HS-27A (cell line): ENCODE measurements around the gene PBX1.
"Not testable (repeated sequence)": the region's sequence is repeated elsewhere in the genome, so short reads cannot be mapped to it uniquely, and the experiment has no call there.

Experiments used
- DNase-seq: peaks from one replicate; pipeline ENCODE4 v3.0.0-alpha.2; 2012; ENCODE audit warnings: low read depth, missing footprints

PBX1 gene

GRCh38 chr1:164590592-164590991, 31.6 kb downstream of the PBX1 start:
- DNase-seq, result no peak

- no peak for DNase-seq
Observed at GRCh38 chr1:164591858-164592257, 32.9 kb downstream of the PBX1 start.

- no peak for DNase-seq
Observed at GRCh38 chr1:164592634-164593033, 33.6 kb downstream of the PBX1 start.

GRCh38 chr1:164595212-164595611, 36.2 kb downstream of the PBX1 start:
- DNase-seq, result no peak

GRCh38 chr1:164596172-164596571, 37.2 kb downstream of the PBX1 start:
- no peak for DNase-seq

GRCh38 chr1:164598719-164599118, 39.7 kb downstream of the PBX1 start:
- DNase-seq, result no peak

GRCh38 chr1:164599272-164599671, 40.3 kb downstream of the PBX1 start:
- no peak for DNase-seq

GRCh38 chr1:164601399-164602100, 42.6 kb downstream of the PBX1 start:
- no peak for DNase-seq

- DNase-seq, result no peak
Observed at GRCh38 chr1:164602101-164602422, 43.1 kb downstream of the PBX1 start.

- DNase-seq, result no peak
Observed at GRCh38 chr1:164602480-164603093, 43.6 kb downstream of the PBX1 start.

GRCh38 chr1:164603805-164604204, 44.8 kb downstream of the PBX1 start:
- not testable (repeated sequence) for DNase-seq

GRCh38 chr1:164604541-164604940, 45.6 kb downstream of the PBX1 start:
- no peak for DNase-seq

- DNase-seq, result no peak
Observed at GRCh38 chr1:164605254-164606091, 46.5 kb downstream of the PBX1 start.

GRCh38 chr1:164607351-164607750, 48.4 kb downstream of the PBX1 start:
- no peak for DNase-seq

GRCh38 chr1:164608651-164609057, 49.7 kb downstream of the PBX1 start:
- DNase-seq, result no peak

GRCh38 chr1:164609089-164609488, 50.1 kb downstream of the PBX1 start:
- no peak for DNase-seq

- DNase-seq, result no peak
Observed at GRCh38 chr1:164610538-164611222, 51.7 kb downstream of the PBX1 start.

GRCh38 chr1:164611754-164612642, 53.0 kb downstream of the PBX1 start:
- DNase-seq, result no peak

- no peak for DNase-seq
Observed at GRCh38 chr1:164613176-164613575, 54.2 kb downstream of the PBX1 start.

GRCh38 chr1:164614316-164614715, 55.3 kb downstream of the PBX1 start:
- no peak for DNase-seq

- DNase-seq, result no peak
Observed at GRCh38 chr1:164617377-164618201, 58.6 kb downstream of the PBX1 start.
